Omental fat pad (tissue), 4 donors: ENCODE data around the gene SHMT1. TPM values are rescaled to one million over a fixed set of nuclear protein-coding genes. Genes with fewer than 3 reads are reported as not detected.
"Not testable (repeated sequence)": the region's sequence is repeated elsewhere in the genome, so short reads cannot be mapped to it uniquely, and the experiment has no call there.

Experiments used
- ATAC-seq: fragments of 150-250 bp; one replicate; pipeline ENCODE4 v1.9.1; 2016; ENCODE audit warnings: mild to moderate bottlenecking, moderate library complexity; ENCODE audit not compliant: low FRiP score
- DNase-seq: peaks from one replicate; pipeline ENCODE4 v3.0.0-alpha.2; 2019; ENCODE audit warnings: low spot score
- total RNA-seq, 4 donors: library from RNA; depleted of rRNA; stranded (reverse); fragments of >200 nt; gene quantifications; one replicate each; pipeline ENCODE4 v1.1.0, GENCODE V29; 2016
- TF ChIP-seq, protein P1 (sequence below), 3 donors: fragments of 450-650 bp; IDR thresholded peaks; one replicate each; pipeline ENCODE4 v1.5.1; 2016 to 2017; ENCODE audit warnings: antibody characterized with exemption in 3 of 3, mild to moderate bottlenecking in 3 of 3, moderate library complexity in 2 of 3

Gene SHMT1
- total RNA-seq, 4 donors from 2014 or later: 59.3 to 108 (median 102) TPM

GRCh38 chr17:18314059-18314730 is 49.2 kb downstream of the SHMT1 start:
- peak; percentile 9 for ATAC-seq
- no peak for DNase-seq
- TF ChIP-seq, protein P1, sequence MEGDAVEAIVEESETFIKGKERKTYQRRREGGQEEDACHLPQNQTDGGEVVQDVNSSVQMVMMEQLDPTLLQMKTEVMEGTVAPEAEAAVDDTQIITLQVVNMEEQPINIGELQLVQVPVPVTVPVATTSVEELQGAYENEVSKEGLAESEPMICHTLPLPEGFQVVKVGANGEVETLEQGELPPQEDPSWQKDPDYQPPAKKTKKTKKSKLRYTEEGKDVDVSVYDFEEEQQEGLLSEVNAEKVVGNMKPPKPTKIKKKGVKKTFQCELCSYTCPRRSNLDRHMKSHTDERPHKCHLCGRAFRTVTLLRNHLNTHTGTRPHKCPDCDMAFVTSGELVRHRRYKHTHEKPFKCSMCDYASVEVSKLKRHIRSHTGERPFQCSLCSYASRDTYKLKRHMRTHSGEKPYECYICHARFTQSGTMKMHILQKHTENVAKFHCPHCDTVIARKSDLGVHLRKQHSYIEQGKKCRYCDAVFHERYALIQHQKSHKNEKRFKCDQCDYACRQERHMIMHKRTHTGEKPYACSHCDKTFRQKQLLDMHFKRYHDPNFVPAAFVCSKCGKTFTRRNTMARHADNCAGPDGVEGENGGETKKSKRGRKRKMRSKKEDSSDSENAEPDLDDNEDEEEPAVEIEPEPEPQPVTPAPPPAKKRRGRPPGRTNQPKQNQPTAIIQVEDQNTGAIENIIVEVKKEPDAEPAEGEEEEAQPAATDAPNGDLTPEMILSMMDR (IDR thresholded peaks at IDR 0.05): no peak

DNA sequence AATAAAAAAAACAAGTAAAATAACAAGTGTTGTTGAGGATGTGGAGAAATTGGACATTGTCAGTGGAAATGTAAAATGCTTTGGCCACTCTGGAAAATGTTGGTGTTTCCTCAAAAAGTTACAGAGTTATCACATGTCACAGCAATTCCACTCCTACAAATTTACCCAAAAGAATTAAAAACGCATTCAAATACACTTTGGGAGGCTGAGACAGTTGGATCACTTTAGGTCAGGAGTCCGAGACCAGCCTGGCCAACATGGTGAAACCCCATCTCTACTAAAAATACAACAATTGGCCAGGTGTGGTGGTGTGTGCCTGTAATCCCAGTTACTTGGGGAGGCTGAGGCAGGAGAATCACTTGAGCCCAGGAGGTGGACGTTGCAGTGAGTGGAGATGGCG is 54.1 kb downstream of the SHMT1 start:
- TF ChIP-seq, protein P1 (IDR thresholded peaks at IDR 0.05): no peak
- no peak for ATAC-seq
- no peak for DNase-seq

GRCh38 chr17:18303206-18303605 is 60.1 kb downstream of the SHMT1 start:
- not testable (repeated sequence) for ATAC-seq

DNA sequence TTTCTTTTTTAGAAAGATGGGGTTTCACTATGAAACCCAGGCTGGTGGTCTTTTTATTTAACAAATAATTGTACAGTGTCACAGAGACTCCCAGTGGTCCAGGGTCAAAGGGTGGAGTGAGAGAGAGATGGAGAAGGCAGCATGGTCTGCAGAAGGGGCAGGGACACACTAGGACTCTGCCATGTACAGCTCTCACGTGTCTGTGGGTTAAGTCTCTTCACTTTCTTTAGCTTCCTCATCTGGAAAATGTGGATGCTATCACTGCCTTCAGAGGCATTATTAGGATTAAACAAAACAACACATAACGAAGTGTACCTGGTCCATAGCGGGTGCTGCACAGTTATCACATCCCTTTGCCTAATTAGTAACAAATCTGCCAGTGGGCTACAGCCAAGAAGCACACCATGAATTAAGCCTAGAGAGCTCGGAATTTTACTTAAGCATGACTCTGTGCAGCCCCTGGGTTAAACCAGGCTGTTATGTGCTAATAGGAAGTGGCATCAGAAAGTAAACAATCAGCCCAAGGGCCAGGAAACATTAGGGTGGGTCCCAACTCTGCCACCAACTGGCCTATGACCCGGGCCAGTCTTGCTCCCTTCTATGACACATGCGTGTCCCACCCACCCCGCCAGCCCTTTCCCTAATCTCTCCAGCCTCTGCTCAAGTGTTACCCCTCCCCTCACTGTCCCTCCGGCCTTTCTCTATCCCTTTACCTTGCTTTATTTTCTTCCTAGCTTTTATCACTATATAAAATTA is 62.4 kb downstream of the SHMT1 start:
- TF ChIP-seq, protein P1 (IDR thresholded peaks at IDR 0.05): no peak
- no peak for DNase-seq
- ATAC-seq: peak; percentile 28

More at GRCh38 chr17:18303206-18303605, 60.1 kb downstream of the SHMT1 start:
- DNase-seq: not testable (repeated sequence)

DNA sequence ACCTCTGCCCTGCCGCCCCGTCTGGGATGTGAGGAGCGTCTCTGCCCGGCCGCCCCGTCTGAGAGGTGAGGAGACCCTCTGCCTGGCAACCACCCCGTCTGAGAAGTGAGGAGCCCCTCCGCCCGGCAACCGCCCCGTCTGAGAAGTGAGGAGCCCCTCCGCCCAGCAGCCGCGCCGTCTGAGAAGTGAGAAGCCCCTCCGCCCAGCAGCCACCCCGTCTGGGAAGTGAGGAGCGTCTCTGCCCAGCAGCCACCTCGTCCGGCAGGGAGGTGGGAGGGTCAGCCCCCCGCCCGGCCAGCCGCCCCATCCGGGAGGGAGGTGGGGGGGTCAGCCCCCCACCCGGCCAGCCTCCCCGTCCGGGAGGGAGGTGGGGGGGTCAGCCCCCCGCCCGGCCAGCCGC is 65.3 kb downstream of the SHMT1 start:
- not testable (repeated sequence) for ATAC-seq

DNA sequence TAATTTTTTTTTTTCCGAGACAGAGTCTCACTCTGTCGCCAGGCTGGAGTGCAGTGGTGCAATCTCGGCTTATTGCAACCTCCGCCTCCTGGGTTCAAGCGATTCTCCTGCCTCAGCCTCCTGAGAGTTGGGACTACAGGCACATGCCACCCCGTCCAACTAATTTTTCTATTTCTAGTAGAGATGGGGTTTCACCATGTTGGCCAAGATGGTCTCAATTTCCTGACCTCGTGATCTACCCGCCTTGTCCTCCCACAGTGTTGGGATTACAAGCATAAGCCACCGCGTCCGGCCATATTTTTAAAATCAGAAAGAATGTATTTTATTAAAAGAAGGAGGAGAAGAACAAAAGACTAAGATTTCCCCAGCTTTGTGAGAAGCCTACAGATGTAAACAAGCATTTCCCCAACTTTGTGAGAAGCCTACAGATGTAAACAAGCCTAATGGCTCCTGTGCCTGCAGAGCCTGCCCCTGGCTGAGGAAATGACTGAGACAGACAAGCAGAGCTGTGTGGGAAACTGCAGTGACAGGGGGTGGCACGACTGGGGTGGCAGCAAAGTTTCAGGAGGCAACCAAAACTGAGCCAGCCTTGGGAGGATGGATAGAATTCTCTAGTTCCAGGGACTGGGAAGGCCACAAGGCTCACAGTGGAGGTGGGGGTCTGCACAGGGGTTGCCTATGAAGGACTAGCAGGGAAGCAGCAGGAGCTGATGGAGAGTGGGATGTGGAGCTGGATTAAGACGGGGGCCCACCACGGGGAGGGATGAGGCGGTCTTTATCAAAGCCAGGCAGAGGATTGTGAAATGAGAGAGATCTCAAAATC is 71.4 kb downstream of the SHMT1 start:
- no peak for ATAC-seq
- DNase-seq: no peak
- TF ChIP-seq, protein P1 (IDR thresholded peaks at IDR 0.05): no peak

More for the DNA sequence above, 65.3 kb downstream of the SHMT1 start:
- not testable (repeated sequence) for DNase-seq

DNA sequence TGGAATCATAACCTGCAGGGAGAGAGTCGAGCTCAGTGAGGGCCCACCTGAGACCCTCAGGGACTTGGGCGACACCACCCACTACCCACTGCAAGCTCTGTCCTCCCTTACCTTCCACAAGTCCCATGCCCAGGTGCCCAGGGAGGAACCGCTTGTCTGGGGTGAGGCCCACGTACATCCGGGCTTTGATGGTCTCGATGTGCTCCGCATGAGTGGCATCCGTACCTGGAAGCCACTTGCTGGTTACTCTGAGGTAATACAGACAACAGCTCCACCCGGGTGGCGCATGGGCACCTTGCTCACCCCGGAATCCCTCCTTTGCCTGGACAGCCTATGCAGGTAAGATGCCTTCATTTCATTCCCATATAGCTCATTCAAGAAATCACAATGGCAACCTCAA is 78.1 kb downstream of the SHMT1 start:
- DNase-seq (no peak), ATAC-seq (no peak)
- TF ChIP-seq, protein P1 (IDR thresholded peaks at IDR 0.05): no peak
